ENCODE measurements around the gene SBF2.

- TF ChIP-seq CTCF (IDR thresholded peaks at IDR 0.05 in 8 of 11, conservative IDR thresholded peaks at IDR 0.05 in 3 of 11) (no peak), POLR2A (IDR thresholded peaks at IDR 0.05) (no peak), POLR2AphosphoS5 (IDR thresholded peaks at IDR 0.05) (no peak)
These were observed 50.0 kb downstream of the SBF2 start for GRCh38 chr11:10243896-10244575.

Measured in spleen (tissue), 7 donors.